Measurements from ENCODE around the gene STX12. TPM values are rescaled to one million over a fixed set of nuclear protein-coding genes. Genes with fewer than 3 reads are reported as not detected.
"Not testable (repeated sequence)": the region's sequence is repeated elsewhere in the genome, so short reads cannot be mapped to it uniquely, and the experiment has no call there.

Gene STX12
- total RNA-seq, 6 experiments from 2014 or later: 15.2 to 32.7 (median 19.5) TPM

DNA sequence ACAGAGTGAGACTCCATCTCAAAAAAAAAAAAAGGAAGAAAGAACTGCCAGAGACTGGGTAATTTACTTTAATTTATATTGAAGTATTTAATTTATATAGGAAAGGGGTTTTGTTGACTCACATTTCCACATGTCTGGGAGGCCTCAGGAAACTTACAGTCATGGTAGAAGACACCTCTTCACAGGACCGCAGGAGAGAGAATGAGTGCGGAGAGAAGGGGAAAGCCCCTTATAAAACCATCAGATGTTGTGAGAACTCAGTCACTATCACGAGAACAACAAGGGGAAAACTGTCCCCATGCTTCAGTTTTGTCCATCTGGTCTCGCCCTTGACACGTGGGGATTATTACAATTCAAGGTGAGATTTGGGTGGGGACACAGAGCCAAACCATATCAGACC is 31.8 kb downstream of the STX12 start:
- Histone ChIP-seq H3K27ac (no peak overlapping the region), H3K4me3 (no peak overlapping the region), H3K9me3 (no peaks in the 10 kb centered on the region), H3K27me3 (no peaks in the 10 kb centered on the region), H3K36me3 (peaks cover 0 to 42% (median 15%) of the 10 kb centered on the region in 4 donors), H3K4me1 (no peaks in the 10 kb centered on the region)
- DNase-seq (no peak), ATAC-seq (no peak)
- intact Hi-C loops (cut with DNase I): no loop called here
- 87% methylated on average over 4 of the region's 5 CpGs for WGBS (ENCODE audit: insufficient coverage, low coverage, low lambda C conversion rate, missing lambda C conversion rate)
- TF ChIP-seq POLR2A (IDR thresholded peaks at IDR 0.05): no peak
- TF ChIP-seq, protein P1, sequence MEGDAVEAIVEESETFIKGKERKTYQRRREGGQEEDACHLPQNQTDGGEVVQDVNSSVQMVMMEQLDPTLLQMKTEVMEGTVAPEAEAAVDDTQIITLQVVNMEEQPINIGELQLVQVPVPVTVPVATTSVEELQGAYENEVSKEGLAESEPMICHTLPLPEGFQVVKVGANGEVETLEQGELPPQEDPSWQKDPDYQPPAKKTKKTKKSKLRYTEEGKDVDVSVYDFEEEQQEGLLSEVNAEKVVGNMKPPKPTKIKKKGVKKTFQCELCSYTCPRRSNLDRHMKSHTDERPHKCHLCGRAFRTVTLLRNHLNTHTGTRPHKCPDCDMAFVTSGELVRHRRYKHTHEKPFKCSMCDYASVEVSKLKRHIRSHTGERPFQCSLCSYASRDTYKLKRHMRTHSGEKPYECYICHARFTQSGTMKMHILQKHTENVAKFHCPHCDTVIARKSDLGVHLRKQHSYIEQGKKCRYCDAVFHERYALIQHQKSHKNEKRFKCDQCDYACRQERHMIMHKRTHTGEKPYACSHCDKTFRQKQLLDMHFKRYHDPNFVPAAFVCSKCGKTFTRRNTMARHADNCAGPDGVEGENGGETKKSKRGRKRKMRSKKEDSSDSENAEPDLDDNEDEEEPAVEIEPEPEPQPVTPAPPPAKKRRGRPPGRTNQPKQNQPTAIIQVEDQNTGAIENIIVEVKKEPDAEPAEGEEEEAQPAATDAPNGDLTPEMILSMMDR (IDR thresholded peaks at IDR 0.05): no peak

DNA sequence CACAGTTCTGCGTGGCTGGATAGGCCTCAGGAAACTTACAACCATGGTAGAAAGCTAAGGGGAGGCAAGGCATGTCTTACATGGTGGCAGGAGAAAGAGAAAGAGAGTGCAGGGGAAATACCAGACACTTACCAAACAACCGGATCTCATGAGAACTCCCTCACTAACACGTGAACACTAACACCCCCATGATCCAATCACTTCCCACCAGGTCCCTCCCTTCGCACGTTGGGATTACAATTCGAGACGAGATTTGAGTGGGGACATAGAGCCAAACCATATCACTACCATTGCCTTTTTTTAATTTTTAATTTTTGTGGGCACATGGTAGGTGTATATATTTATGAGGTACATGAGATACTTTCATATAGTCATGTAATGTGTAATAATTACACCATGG is 33.7 kb downstream of the STX12 start:
- Histone ChIP-seq H3K4me3 (no peak overlapping the region), H3K36me3 (peaks cover 0 to 29% (median 13%) of the 10 kb centered on the region in 4 donors), H3K4me1 (no peaks in the 10 kb centered on the region), H3K27me3 (no peaks in the 10 kb centered on the region), H3K9me3 (no peaks in the 10 kb centered on the region), H3K27ac (no peak overlapping the region)
- ATAC-seq: no peak
- WGBS (ENCODE audit: insufficient coverage, low coverage, low lambda C conversion rate, missing lambda C conversion rate): 87% methylated on average over 7 of the region's 7 CpGs
- no peak for DNase-seq
- intact Hi-C loops (cut with DNase I): no loop called here
- TF ChIP-seq, protein P1 (IDR thresholded peaks at IDR 0.05): no peak
- TF ChIP-seq POLR2A (IDR thresholded peaks at IDR 0.05): no peak

DNA sequence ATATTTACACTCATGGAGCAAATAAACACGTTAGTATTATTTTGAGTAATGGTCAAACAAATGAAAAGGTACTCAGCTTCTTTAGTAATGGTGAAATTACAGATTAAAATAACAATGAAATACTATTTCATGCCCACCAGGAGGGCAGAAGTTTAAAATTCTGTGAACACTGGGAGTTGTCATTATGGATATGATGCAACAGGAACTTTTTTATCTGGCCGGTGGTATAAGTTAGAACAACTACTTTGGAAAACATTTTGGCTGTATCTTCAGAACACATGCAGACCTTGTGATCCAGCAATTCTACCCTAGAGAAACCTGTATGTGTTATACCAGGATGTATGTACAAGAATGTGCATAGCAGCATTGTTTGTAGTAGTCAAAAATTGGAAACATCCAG is 34.4 kb downstream of the STX12 start:
- Histone ChIP-seq H3K36me3 (peaks cover 0 to 26% (median 9%) of the 10 kb centered on the region in 4 donors), H3K4me3 (no peak overlapping the region), H3K4me1 (no peaks in the 10 kb centered on the region), H3K27ac (no peak overlapping the region), H3K27me3 (no peaks in the 10 kb centered on the region), H3K9me3 (no peaks in the 10 kb centered on the region)
- 83% methylated on average over 2 of the region's 2 CpGs for WGBS (ENCODE audit: insufficient coverage, low coverage, low lambda C conversion rate, missing lambda C conversion rate)
- DNase-seq (no peak), ATAC-seq (no peak)
- intact Hi-C loops (cut with DNase I): no loop called here
- TF ChIP-seq, protein P1 (IDR thresholded peaks at IDR 0.05): no peak
- no peak for TF ChIP-seq POLR2A (IDR thresholded peaks at IDR 0.05)

DNA sequence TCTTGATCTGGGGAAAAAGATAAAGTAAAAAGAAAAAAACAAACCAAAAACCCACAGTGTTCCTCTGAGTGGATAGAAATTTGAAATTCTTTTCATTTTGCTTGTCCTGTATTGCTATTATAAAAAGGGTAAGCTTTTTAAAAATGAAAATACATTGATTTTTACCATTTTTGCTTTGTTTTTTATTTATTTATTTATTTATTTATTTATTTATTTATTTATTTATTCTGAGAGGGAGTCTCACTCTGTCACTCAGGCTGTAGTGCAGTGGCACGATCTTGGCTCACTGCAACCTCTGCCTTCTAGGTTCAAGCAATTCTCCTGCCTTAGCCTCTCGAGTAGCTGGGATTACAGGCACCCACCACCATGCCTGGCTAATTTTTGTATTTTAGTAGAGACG is 35.1 kb downstream of the STX12 start:
- H3K27ac ChIP-seq; H3K9me3 ChIP-seq; ATAC-seq; H3K27me3 ChIP-seq; H3K4me3 ChIP-seq; H3K4me1 ChIP-seq; DNase-seq; intact Hi-C loops (cut with DNase I): not testable (repeated sequence)
- 100% methylated on average over 1 of the region's 3 CpGs for WGBS (ENCODE audit: insufficient coverage, low coverage, low lambda C conversion rate, missing lambda C conversion rate)
- peaks cover 0 to 25% (median 8%) of the 10 kb centered on the region in 4 donors for H3K36me3 ChIP-seq

DNA sequence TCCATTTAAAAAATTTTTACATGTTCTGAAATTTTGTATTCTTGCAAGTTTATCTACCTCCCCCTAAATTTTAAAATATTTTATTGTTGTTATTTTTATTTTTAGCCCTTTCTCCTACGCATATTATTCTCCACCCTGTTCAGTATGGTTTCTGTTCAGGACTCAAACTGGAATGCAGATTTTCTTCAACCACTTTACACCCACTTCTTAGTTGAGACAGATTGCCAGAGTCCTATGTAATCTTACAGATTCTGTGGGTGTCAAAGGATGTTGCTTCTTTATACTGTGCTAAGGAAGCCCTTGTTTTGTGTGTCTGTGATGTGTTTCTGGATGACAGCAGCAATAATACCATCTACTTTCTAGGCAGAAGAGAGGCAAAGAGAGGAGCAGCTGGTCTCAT is 36.9 kb downstream of the STX12 start:
- no peak for DNase-seq
- no peak for ATAC-seq
- H3K9me3 ChIP-seq: no peaks in the 10 kb centered on the region
- 78% methylated on average over 1 of the region's 1 CpG for WGBS (ENCODE audit: insufficient coverage, low coverage, low lambda C conversion rate, missing lambda C conversion rate)
- no peak overlapping the region for H3K4me3 ChIP-seq
- intact Hi-C loops (cut with DNase I): no loop called here
- no peak overlapping the region for H3K27ac ChIP-seq
- no peaks in the 10 kb centered on the region for H3K4me1 ChIP-seq
- peaks cover 0 to 35% (median 6%) of the 10 kb centered on the region in 4 donors for H3K36me3 ChIP-seq
- no peak for TF ChIP-seq POLR2A (IDR thresholded peaks at IDR 0.05)
- TF ChIP-seq, protein P1 (IDR thresholded peaks at IDR 0.05): no peak
- H3K27me3 ChIP-seq: no peaks in the 10 kb centered on the region
